ENCODE data around the gene CDSN.

DNA sequence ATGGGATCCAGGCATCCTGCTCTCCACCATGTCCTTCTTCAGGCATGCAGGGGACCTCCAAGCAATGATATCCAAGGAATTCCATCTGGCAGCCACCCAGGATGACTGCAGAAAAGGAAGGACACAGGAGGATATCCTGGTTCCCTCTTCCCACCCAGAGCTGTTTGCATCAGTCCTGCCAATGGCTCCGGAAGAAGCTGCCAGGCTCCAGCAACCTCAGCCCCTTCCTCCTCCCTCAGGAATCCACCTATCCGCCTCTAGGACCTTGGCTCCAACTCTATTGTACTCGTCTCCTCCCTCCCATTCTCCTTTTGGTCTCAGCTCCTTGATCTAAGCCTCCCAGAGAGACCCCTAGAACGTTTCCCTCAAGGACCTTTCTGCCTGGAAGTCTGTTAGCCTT lies 19.4 kb upstream of the CDSN start:
- TF ChIP-seq, protein P1, sequence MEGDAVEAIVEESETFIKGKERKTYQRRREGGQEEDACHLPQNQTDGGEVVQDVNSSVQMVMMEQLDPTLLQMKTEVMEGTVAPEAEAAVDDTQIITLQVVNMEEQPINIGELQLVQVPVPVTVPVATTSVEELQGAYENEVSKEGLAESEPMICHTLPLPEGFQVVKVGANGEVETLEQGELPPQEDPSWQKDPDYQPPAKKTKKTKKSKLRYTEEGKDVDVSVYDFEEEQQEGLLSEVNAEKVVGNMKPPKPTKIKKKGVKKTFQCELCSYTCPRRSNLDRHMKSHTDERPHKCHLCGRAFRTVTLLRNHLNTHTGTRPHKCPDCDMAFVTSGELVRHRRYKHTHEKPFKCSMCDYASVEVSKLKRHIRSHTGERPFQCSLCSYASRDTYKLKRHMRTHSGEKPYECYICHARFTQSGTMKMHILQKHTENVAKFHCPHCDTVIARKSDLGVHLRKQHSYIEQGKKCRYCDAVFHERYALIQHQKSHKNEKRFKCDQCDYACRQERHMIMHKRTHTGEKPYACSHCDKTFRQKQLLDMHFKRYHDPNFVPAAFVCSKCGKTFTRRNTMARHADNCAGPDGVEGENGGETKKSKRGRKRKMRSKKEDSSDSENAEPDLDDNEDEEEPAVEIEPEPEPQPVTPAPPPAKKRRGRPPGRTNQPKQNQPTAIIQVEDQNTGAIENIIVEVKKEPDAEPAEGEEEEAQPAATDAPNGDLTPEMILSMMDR (IDR thresholded peaks at IDR 0.05 in 8 of 11, conservative IDR thresholded peaks at IDR 0.05 in 3 of 11): no peak
- TF ChIP-seq POLR2AphosphoS5 (IDR thresholded peaks at IDR 0.05) (no peak), POLR2A (IDR thresholded peaks at IDR 0.05) (no peak)
